HEK293 (cell line): ENCODE measurements around the gene TBRG1.

Experiments used
- GLI2 ChIP-seq: fragments of 450-650 bp; formaldehyde crosslinking; IDR thresholded peaks from 2 replicates; pipeline ENCODE4; 2017; ENCODE audit warnings: missing biosample characterization, missing genetic modification characterization, low read depth, borderline replicate concordance
- INSM2 ChIP-seq: fragments of 450-650 bp; formaldehyde crosslinking; IDR thresholded peaks from 2 replicates; pipeline ENCODE4 v1.5.1; 2016; ENCODE audit warnings: missing biosample characterization, missing genetic modification characterization
- KLF1 ChIP-seq: fragments of 450-650 bp; formaldehyde crosslinking; IDR thresholded peaks from 2 replicates; pipeline ENCODE4 v1.5.1; 2016; ENCODE audit warnings: missing biosample characterization, missing genetic modification characterization
- KLF17 ChIP-seq: fragments of 450-650 bp; formaldehyde crosslinking; IDR thresholded peaks from 2 replicates; pipeline ENCODE4 v1.5.1; 2016; ENCODE audit warnings: missing biosample characterization, missing genetic modification characterization
- KLF7 ChIP-seq: fragments of 450-650 bp; formaldehyde crosslinking; IDR thresholded peaks from 2 replicates; pipeline ENCODE4 v1.5.1; 2016; ENCODE audit warnings: missing biosample characterization, missing genetic modification characterization, borderline replicate concordance
- PATZ1 ChIP-seq: fragments of 450-650 bp; formaldehyde crosslinking; IDR thresholded peaks from 2 replicates; pipeline ENCODE4 v1.5.1; 2016; ENCODE audit warnings: missing biosample characterization, missing genetic modification characterization
- SALL2 ChIP-seq: fragments of 450-650 bp; formaldehyde crosslinking; IDR thresholded peaks from 2 replicates; pipeline ENCODE4 v1.5.0; 2017; ENCODE audit warnings: missing biosample characterization, mild to moderate bottlenecking, missing genetic modification characterization, borderline replicate concordance
- SCRT1 ChIP-seq: fragments of 450-650 bp; formaldehyde crosslinking; IDR thresholded peaks from 2 replicates; pipeline ENCODE4 v1.5.1; 2016; ENCODE audit warnings: missing biosample characterization, missing genetic modification characterization, borderline replicate concordance
- SP3 ChIP-seq: fragments of 450-650 bp; formaldehyde crosslinking; IDR thresholded peaks from 2 replicates; pipeline ENCODE4 v1.5.1; 2016; ENCODE audit warnings: missing biosample characterization, missing genetic modification characterization
- ZBTB17 ChIP-seq: fragments of 450-650 bp; formaldehyde crosslinking; IDR thresholded peaks from 2 replicates; pipeline ENCODE4 v1.5.1; 2016; ENCODE audit warnings: missing biosample characterization, missing genetic modification characterization
- ZEB2 ChIP-seq: fragments of 450-650 bp; formaldehyde crosslinking; IDR thresholded peaks from 2 replicates; pipeline ENCODE4 v1.5.1; 2016; ENCODE audit warnings: missing biosample characterization, missing genetic modification characterization
- ZFHX2 ChIP-seq: fragments of 450-650 bp; formaldehyde crosslinking; conservative IDR thresholded peaks from 2 replicates; pipeline ENCODE4 v1.5.1; 2016; ENCODE audit warnings: missing biosample characterization, missing genetic modification characterization
- ZNF132 ChIP-seq: fragments of 450-650 bp; formaldehyde crosslinking; IDR thresholded peaks from 2 replicates; pipeline ENCODE4 v1.5.1; 2017; ENCODE audit warnings: missing biosample characterization, missing genetic modification characterization, borderline replicate concordance
- ZNF138 ChIP-seq: fragments of 450-650 bp; formaldehyde crosslinking; IDR thresholded peaks from 2 replicates; pipeline ENCODE4 v1.5.1; 2016; ENCODE audit warnings: missing biosample characterization, missing genetic modification characterization, borderline replicate concordance
- ZNF473 ChIP-seq: fragments of 450-650 bp; formaldehyde crosslinking; IDR thresholded peaks from 2 replicates; pipeline ENCODE4 v1.5.1; 2017; ENCODE audit warnings: missing biosample characterization, missing genetic modification characterization
- ZNF521 ChIP-seq: fragments of 450-650 bp; formaldehyde crosslinking; IDR thresholded peaks from 2 replicates; pipeline ENCODE4 v1.5.1; 2017; ENCODE audit warnings: missing biosample characterization, mild to moderate bottlenecking, missing genetic modification characterization
- ZNF529 ChIP-seq: fragments of 450-650 bp; formaldehyde crosslinking; IDR thresholded peaks from 2 replicates; pipeline ENCODE4 v1.5.1; 2017; ENCODE audit warnings: missing genetic modification characterization, missing biosample characterization; ENCODE audit not compliant: insufficient replicate concordance
- ZNF549 ChIP-seq: fragments of 450-650 bp; IDR thresholded peaks from 2 replicates; pipeline ENCODE4 v1.5.1; 2018; ENCODE audit warnings: missing biosample characterization, missing genetic modification characterization, mild to moderate bottlenecking, inconsistent platforms, moderate library complexity
- ZNF560 ChIP-seq: fragments of 450-650 bp; formaldehyde crosslinking; IDR thresholded peaks from 2 replicates; pipeline ENCODE4 v1.5.1; 2017; ENCODE audit warnings: missing biosample characterization, missing genetic modification characterization, borderline replicate concordance
- ZNF596 ChIP-seq: fragments of 450-650 bp; IDR thresholded peaks from 2 replicates; pipeline ENCODE4 v1.5.0; 2018; ENCODE audit warnings: missing biosample characterization, mild to moderate bottlenecking, missing genetic modification characterization, moderate library complexity
- ZNF621 ChIP-seq: fragments of 450-650 bp; formaldehyde crosslinking; IDR thresholded peaks from 2 replicates; pipeline ENCODE4 v1.5.1; 2017; ENCODE audit warnings: missing biosample characterization, missing genetic modification characterization
- ZNF626 ChIP-seq: fragments of 450-650 bp; sonication (Bioruptor Pico); formaldehyde crosslinking; IDR thresholded peaks from 2 replicates; pipeline ENCODE4 v1.5.1; 2018; ENCODE audit warnings: missing biosample characterization, missing genetic modification characterization, inconsistent platforms
- ZNF629 ChIP-seq: fragments of 450-650 bp; formaldehyde crosslinking; IDR thresholded peaks from 2 replicates; pipeline ENCODE4 v1.5.1; 2017; ENCODE audit warnings: missing biosample characterization, missing genetic modification characterization
- ZNF654 ChIP-seq: fragments of 450-650 bp; formaldehyde crosslinking; IDR thresholded peaks from 2 replicates; pipeline ENCODE4 v1.5.1; 2016; ENCODE audit warnings: low read depth, missing biosample characterization, missing genetic modification characterization
- ZNF660 ChIP-seq: fragments of 450-650 bp; IDR thresholded peaks from 2 replicates; pipeline ENCODE4 v1.5.1; 2018; ENCODE audit warnings: missing biosample characterization, mild to moderate bottlenecking, missing genetic modification characterization
- ZNF776 ChIP-seq: fragments of 450-650 bp; formaldehyde crosslinking; IDR thresholded peaks from 2 replicates; pipeline ENCODE4 v1.5.0; 2017; ENCODE audit warnings: missing biosample characterization, missing genetic modification characterization, borderline replicate concordance
- TF ChIP-seq, protein P1 (sequence below): fragments of 450-650 bp; formaldehyde crosslinking; IDR thresholded peaks from 2 replicates; pipeline ENCODE4 v1.5.1; 2016; ENCODE audit warnings: missing biosample characterization, missing genetic modification characterization
- TF ChIP-seq, protein P2 (sequence below): fragments of 450-650 bp; formaldehyde crosslinking; IDR thresholded peaks from 2 replicates; pipeline ENCODE4 v1.5.1; 2017; ENCODE audit warnings: missing biosample characterization, missing genetic modification characterization
- TF ChIP-seq, protein P3 (sequence below): fragments of 450-650 bp; formaldehyde crosslinking; IDR thresholded peaks from 2 replicates; pipeline ENCODE4 v1.5.1; 2017; ENCODE audit warnings: missing biosample characterization, missing genetic modification characterization

Gene TBRG1

GRCh38 chr11:124673333-124674167, 50.9 kb downstream of the TBRG1 start, which contains the start of the genes SIAE and SPA17 (continued):
- TF ChIP-seq ZNF776 (tag by site-specific recombination) (no peak), ZNF629 (peak; percentile 31; the same call in 1 of the 2 replicates), ZNF560 (tag by site-specific recombination) (no peak), ZNF138 (no peak), ZNF621 (tag by site-specific recombination) (no peak), KLF17 (tag by site-specific recombination) (no peak; the same call in 1 of the 2 replicates), PATZ1 (tag by site-specific recombination) (peak; percentile 54), ZFHX2 (peak; percentile 19; the same call in 1 of the 2 replicates), ZNF529 (no peak), KLF7 (tag by site-specific recombination) (peak; percentile 38; the same call in 1 of the 2 replicates), SALL2 (no peak), ZNF473 (tag by site-specific recombination) (no peak), SCRT1 (no peak), ZNF654 (tag by site-specific recombination) (no peak), SP3 (tag by site-specific recombination) (peak; percentile 80), ZEB2 (0 out of 2 replicates have a peak, but pooled peaks have one; percentile 24), ZBTB17 (peak; percentile 47), ZNF626 (tag by site-specific recombination) (no peak), INSM2 (tag by site-specific recombination) (no peak), ZNF660 (tag by site-specific recombination) (0 out of 2 replicates have a peak, but pooled peaks have one; percentile 26), KLF1 (peak; percentile 92), GLI2 (no peak), ZNF521 (tag by site-specific recombination) (no peak), ZNF549 (no peak), ZNF596 (no peak), ZNF132 (tag by site-specific recombination) (no peak)
- TF ChIP-seq, protein P1, sequence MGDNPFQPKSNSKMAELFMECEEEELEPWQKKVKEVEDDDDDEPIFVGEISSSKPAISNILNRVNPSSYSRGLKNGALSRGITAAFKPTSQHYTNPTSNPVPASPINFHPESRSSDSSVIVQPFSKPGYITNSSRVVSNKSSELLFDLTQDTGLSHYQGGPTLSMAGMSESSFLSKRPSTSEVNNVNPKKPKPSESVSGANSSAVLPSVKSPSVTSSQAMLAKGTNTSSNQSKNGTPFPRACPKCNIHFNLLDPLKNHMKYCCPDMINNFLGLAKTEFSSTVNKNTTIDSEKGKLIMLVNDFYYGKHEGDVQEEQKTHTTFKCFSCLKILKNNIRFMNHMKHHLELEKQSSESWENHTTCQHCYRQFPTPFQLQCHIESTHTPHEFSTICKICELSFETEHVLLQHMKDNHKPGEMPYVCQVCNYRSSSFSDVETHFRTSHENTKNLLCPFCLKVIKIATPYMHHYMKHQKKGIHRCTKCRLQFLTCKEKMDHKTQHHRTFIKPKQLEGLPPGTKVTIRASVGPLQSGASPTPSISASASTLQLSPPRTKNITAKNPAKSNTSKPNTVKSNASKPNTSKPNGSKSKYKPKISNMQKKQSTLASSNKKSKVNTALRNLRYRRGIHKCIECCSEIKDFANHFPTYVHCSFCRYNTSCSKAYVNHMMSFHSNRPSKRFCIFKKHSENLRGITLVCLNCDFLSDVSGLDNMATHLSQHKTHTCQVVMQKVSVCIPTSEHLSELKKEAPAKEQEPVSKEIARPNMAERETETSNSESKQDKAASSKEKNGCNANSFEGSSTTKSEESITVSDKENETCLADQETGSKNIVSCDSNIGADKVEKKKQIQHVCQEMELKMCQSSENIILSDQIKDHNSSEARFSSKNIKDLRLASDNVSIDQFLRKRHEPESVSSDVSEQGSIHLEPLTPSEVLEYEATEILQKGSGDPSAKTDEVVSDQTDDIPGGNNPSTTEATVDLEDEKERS = no peak
- TF ChIP-seq, protein P2, sequence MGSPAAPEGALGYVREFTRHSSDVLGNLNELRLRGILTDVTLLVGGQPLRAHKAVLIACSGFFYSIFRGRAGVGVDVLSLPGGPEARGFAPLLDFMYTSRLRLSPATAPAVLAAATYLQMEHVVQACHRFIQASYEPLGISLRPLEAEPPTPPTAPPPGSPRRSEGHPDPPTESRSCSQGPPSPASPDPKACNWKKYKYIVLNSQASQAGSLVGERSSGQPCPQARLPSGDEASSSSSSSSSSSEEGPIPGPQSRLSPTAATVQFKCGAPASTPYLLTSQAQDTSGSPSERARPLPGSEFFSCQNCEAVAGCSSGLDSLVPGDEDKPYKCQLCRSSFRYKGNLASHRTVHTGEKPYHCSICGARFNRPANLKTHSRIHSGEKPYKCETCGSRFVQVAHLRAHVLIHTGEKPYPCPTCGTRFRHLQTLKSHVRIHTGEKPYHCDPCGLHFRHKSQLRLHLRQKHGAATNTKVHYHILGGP (tag by site-specific recombination) = no peak
- TF ChIP-seq, protein P3, sequence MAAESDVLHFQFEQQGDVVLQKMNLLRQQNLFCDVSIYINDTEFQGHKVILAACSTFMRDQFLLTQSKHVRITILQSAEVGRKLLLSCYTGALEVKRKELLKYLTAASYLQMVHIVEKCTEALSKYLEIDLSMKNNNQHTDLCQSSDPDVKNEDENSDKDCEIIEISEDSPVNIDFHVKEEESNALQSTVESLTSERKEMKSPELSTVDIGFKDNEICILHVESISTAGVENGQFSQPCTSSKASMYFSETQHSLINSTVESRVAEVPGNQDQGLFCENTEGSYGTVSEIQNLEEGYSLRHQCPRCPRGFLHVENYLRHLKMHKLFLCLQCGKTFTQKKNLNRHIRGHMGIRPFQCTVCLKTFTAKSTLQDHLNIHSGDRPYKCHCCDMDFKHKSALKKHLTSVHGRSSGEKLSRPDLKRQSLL = no peak
